ENCODE results near the gene LDLRAD4.
"Not testable (repeated sequence)": the region's sequence is repeated elsewhere in the genome, so short reads cannot be mapped to it uniquely, and the experiment has no call there.

Gene LDLRAD4

GRCh38 chr18:13485182-13485581, 266.6 kb downstream of the LDLRAD4 start:
- no peak for DNase-seq (ENCODE audit: extremely low read depth, low read depth)
- no peak for TF ChIP-seq CTCF (IDR thresholded peaks at IDR 0.05; ENCODE audit: low read depth, low read length)

GRCh38 chr18:13485604-13486003, 267.0 kb downstream of the LDLRAD4 start:
- no peak for TF ChIP-seq CTCF (IDR thresholded peaks at IDR 0.05; ENCODE audit: low read depth, low read length)
- DNase-seq (ENCODE audit: extremely low read depth, low read depth) = no peak

GRCh38 chr18:13486284-13486683, 267.7 kb downstream of the LDLRAD4 start:
- DNase-seq (ENCODE audit: extremely low read depth, low read depth) = no peak
- TF ChIP-seq CTCF (IDR thresholded peaks at IDR 0.05; ENCODE audit: low read depth, low read length) = no peak

GRCh38 chr18:13486686-13487085, 268.1 kb downstream of the LDLRAD4 start:
- no peak for DNase-seq (ENCODE audit: extremely low read depth, low read depth)
- no peak for TF ChIP-seq CTCF (IDR thresholded peaks at IDR 0.05; ENCODE audit: low read depth, low read length)

- no peak for TF ChIP-seq CTCF (IDR thresholded peaks at IDR 0.05; ENCODE audit: low read depth, low read length)
- no peak for DNase-seq (ENCODE audit: extremely low read depth, low read depth)
These were observed 268.7 kb downstream of the LDLRAD4 start for GRCh38 chr18:13487237-13487636.

- DNase-seq (ENCODE audit: extremely low read depth, low read depth) = no peak
- TF ChIP-seq CTCF (IDR thresholded peaks at IDR 0.05; ENCODE audit: low read depth, low read length) = no peak
These were observed 269.8 kb downstream of the LDLRAD4 start for GRCh38 chr18:13488281-13488929.

- not testable (repeated sequence) for DNase-seq (ENCODE audit: extremely low read depth, low read depth)
These were observed 270.7 kb downstream of the LDLRAD4 start for GRCh38 chr18:13489303-13489702.

GRCh38 chr18:13491138-13491537, 272.6 kb downstream of the LDLRAD4 start:
- no peak for DNase-seq (ENCODE audit: extremely low read depth, low read depth)
- TF ChIP-seq CTCF (IDR thresholded peaks at IDR 0.05; ENCODE audit: low read depth, low read length) = no peak
